Fibroblast of mammary gland (primary cell): Measurements from ENCODE around the gene FANCC.

Source experiments
- DNase-seq: peaks from one replicate; pipeline ENCODE4 v3.0.0-alpha.2; 2010; ENCODE audit warnings: low read depth
- H3K4me3 ChIP-seq: 2 replicates; pipeline ENCODE4 v1.5.1; 2011; ENCODE audit warnings: low read depth, mild to moderate bottlenecking, low read length, moderate library complexity; ENCODE audit not compliant: control insufficient read depth
- CTCF ChIP-seq: conservative IDR thresholded peaks from 2 replicates; pipeline ENCODE4 v1.5.1; 2011; ENCODE audit warnings: low read depth, low read length, inconsistent platforms; ENCODE audit not compliant: control insufficient read depth, insufficient read depth

Gene FANCC

DNA sequence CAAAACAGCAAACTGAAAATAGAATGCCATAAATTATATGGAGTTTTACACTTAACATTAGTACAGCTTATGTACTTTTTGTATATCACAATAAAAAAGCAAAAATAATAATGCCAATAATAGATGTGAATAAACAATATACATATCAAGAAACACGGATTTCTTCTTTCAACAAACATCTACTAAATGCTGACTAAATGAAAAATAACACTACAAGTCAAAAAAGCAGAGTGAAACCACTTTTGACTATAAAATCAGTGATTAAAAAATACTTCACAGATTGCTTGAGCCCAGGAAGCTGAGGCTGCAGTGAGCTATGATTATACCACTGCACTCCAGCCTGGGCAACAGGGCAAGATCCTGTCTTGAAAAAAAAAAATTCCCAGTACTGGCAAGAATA is 32.2 kb downstream of the FANCC start:
- DNase-seq: no peak
- no peak for TF ChIP-seq CTCF
- H3K4me3 ChIP-seq: no peak overlapping the region

DNA sequence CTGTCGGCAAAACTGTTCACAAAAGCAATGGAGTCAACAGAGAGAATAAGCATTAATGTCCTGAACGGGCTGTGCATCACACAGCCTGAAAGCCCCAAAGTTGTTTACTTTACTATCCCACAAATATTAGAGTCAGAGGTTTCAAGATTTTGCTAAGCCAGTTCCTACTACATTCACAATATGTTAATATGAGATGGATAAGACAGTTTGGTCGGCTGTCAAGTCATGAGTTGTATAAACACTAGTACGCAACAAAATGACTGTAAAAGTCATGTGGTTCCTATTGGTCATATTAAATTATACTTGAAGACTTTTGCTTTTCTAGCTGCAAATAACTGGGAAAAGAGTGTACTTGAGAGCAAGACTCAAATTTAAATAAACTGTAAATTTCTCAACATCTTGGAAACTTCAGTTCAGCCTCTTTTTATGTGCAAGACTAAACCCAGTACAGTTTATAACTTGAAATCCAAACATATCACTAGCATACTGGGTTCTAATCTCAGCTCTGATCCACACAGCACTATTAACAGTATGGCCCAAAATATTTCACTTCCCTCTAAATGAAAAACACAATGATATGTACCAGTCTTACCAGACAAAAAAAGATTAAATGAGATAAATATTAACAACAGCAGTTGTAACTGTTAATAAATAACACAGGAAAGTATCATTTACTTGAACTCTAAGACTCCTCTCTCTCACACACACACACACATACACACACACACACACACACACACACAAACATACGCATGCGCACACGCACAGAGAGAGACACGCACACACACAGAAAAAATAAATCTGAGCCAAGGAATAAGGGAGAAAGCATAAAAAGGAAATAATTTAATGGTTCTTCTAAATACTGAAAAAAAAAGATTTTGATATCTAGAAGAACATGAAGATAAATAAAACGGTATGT is 33.1 kb downstream of the FANCC start:
- peak; percentile 78 for DNase-seq
- no peak overlapping the region for H3K4me3 ChIP-seq

GRCh38 chr9:95283673-95284072 is 33.8 kb downstream of the FANCC start:
- no peak for TF ChIP-seq CTCF
- no peak overlapping the region for H3K4me3 ChIP-seq
- peak; percentile 41 for DNase-seq

More for the DNA sequence above, 33.1 kb downstream of the FANCC start:
- TF ChIP-seq CTCF: no peak

DNA sequence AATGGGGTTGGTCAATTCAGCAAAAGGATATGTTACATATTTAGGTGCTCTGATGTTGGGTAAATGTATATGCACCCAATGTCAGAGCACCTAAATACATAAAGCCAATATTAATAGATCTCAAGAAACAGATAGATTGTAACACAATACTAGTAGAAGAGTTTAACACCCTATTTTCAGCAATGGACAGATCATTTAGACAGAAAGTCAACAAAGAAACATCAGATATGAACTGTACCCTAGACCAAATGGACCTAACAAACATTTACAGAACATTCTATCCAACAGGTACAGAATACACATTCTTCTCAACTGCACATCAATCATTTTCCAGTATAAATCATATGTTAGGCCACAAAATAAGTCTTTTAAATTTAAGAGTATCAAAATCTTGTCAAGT is 35.2 kb downstream of the FANCC start:
- H3K4me3 ChIP-seq: no peak overlapping the region
- DNase-seq: no peak
- TF ChIP-seq CTCF: no peak

DNA sequence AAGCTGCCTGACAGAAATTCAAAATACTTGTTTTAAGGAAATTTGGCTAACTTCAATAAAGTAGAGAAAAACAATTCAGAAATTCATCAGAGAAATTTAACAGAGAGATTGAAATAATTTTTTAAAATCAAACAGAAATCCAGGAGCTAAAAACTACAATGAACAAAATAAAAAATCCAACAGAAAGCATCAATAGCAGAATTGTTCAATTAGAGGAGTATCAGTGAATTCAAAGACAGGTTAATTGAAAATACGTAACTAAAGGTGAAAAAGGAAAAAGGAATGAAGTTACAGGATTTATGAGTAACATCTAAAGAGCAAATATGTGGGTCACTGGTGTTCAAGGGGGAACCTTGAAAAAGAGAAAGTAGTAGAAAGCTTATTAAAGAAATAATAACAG is 36.8 kb downstream of the FANCC start:
- TF ChIP-seq CTCF: no peak
- no peak for DNase-seq
- H3K4me3 ChIP-seq: no peak overlapping the region

DNA sequence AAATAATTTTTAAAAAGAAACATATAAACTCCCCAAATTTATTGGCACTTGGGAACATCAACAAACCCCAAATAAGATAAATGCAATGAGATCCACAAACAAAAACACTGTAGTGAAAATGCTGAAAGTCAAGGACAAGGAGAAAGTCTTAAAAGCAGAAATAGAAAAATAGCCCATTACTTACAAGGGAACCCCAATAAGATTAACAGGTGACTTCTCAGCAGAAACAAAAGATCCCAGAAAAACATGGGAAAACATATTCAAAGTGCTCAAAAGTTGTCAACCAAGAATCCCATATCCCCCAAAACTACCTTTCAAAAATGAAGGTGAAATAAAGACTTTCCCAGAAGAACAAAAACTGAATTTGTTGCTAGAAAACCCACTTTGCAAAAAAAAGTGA is 40.0 kb downstream of the FANCC start:
- no peak for DNase-seq
- H3K4me3 ChIP-seq: no peak overlapping the region
- no peak for TF ChIP-seq CTCF
